Kidney (tissue), 14 donors: ENCODE measurements around the gene HAND1. TPM values are rescaled to one million over a fixed set of nuclear protein-coding genes. Genes with fewer than 3 reads are reported as not detected.

Source experiments
- DNase-seq, 5 donors: peaks; one replicate each; pipeline ENCODE4 v3.0.0-alpha.2; 2013 to 2020
- FAIRE-seq: peaks from 2 replicates; lab custom pipeline; 2012; peaks lifted over from hg19 to GRCh38; lab: Jason Lieb, UNC
- H3K27ac ChIP-seq, 2 donors: one replicate each; pipeline ENCODE4 v1.7.0; 2013; ENCODE audit warnings: low read depth in 2 of 2, low read length in 2 of 2, inconsistent platforms in 1 of 2
- H3K27me3 ChIP-seq: one replicate; pipeline ENCODE4 v1.7.1; 2013; ENCODE audit warnings: low read length, inconsistent platforms; ENCODE audit not compliant: control insufficient read depth, insufficient read depth
- H3K36me3 ChIP-seq, 3 donors: one replicate each; pipeline versions ENCODE4 v1.7.0 to v1.7.1; 2013; ENCODE audit warnings: low read length in 3 of 3, control low read depth in 1 of 3, inconsistent platforms in 1 of 3; ENCODE audit not compliant: insufficient read depth in 3 of 3, control insufficient read depth in 2 of 3
- H3K4me1 ChIP-seq, 3 donors: one replicate each; pipeline versions ENCODE4 v1.7.0 to v1.7.1; 2013; ENCODE audit warnings: low read length in 3 of 3, inconsistent platforms in 1 of 3, low read depth in 1 of 3; ENCODE audit not compliant: control insufficient read depth in 2 of 3, insufficient read depth in 2 of 3
- H3K4me3 ChIP-seq, 3 donors: one replicate each; pipeline versions ENCODE4 v1.7.0 to v1.8.1; 2013; ENCODE audit warnings: low read length in 3 of 3, control low read depth in 1 of 3, inconsistent platforms in 1 of 3
- H3K9ac ChIP-seq, 3 donors: one replicate each; pipeline versions ENCODE4 v1.7.0 to v1.7.1; 2013; ENCODE audit warnings: low read length in 3 of 3, control low read depth in 1 of 3, inconsistent platforms in 1 of 3
- H3K9me3 ChIP-seq, 3 donors: one replicate each; pipeline versions ENCODE4 v1.7.0 to v1.7.1; 2013; ENCODE audit warnings: low read length in 3 of 3, control low read depth in 1 of 3, inconsistent platforms in 1 of 3; ENCODE audit not compliant: control insufficient read depth in 2 of 3, insufficient read depth in 1 of 3
- intact Hi-C: fragments of 100-400 bp; cut with DNase I; formaldehyde crosslinking; loops from one replicate; pipeline ENCODE4 v1.11.1; 2022
- polyA plus RNA-seq: library from polyadenylated mRNA; stranded (reverse); fragments of 350-450 nt; fragmentation: Illumina TruSeq; extraction: RNeasy Lipid Tissue Mini Kit (QIAGEN cat#74804); gene quantifications from one replicate; pipeline ENCODE4 v1.2.3, GENCODE V29; 2014; ENCODE audit warnings: low read depth, low replicate concordance; ENCODE audit not compliant: insufficient read depth
- total RNA-seq: library from RNA; stranded (reverse); fragmentation: NEBNext Ultra II Directional; extraction: Animal tissue kit (Norgen Biotek cat#: 25700); gene quantifications from one replicate; pipeline ENCODE4 v1.2.1, GENCODE V29; 2021
- TF ChIP-seq, protein P1 (sequence below): IDR thresholded peaks from 3 replicates; pipeline ENCODE4 v1.5.1; 2012; ENCODE audit warnings: mild to moderate bottlenecking, moderate library complexity, borderline replicate concordance; ENCODE audit not compliant: insufficient read depth; ENCODE audit errors: extremely low read depth
- donor health status: control.
- donor health status: control.
- donor health status: control.
- donor health status: control.
- donor health status: control.
- donor health status: DM: yes; HTN: yes; CAD: no.
- donor health status: Normal renal cell carcinoma (clear cell type).

The HAND1 gene
- total and polyA plus RNA-seq, 2 donors from 2014 or later: not detected

DNA sequence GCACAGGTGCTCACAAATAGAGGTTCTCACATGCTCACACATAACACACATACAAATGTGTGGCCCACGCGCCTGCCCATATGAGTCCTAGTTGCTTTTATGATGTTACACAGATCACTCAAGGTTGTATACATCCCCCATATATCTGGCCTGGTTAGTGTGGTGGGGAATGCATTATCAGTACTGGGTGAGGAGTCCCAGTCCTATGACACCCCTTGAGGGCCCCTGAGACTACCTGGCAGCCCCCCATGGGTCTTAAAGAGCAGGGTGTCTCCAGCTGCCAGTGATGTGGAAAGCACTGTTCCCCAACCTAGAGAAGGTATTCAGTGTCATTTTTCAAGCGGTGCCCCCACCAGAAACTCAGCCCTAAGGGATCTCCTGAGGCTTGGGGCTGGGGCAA lies 2.8 kb upstream of the HAND1 start:
- Histone ChIP-seq H3K9me3 (no peaks in the 10 kb centered on the region), H3K4me3 (no peak overlapping the region), H3K9ac (no peak overlapping the region), H3K4me1 (peaks cover 0 to 16% (median 4%) of the 10 kb centered on the region in 3 donors), H3K36me3 (no peaks in the 10 kb centered on the region), H3K27ac (no peak overlapping the region), H3K27me3 (peaks cover 90% of the 10 kb centered on the region)
- FAIRE-seq (no peak), DNase-seq (peak in 1 of 5 donors; percentile 34)
- TF ChIP-seq, protein P1, sequence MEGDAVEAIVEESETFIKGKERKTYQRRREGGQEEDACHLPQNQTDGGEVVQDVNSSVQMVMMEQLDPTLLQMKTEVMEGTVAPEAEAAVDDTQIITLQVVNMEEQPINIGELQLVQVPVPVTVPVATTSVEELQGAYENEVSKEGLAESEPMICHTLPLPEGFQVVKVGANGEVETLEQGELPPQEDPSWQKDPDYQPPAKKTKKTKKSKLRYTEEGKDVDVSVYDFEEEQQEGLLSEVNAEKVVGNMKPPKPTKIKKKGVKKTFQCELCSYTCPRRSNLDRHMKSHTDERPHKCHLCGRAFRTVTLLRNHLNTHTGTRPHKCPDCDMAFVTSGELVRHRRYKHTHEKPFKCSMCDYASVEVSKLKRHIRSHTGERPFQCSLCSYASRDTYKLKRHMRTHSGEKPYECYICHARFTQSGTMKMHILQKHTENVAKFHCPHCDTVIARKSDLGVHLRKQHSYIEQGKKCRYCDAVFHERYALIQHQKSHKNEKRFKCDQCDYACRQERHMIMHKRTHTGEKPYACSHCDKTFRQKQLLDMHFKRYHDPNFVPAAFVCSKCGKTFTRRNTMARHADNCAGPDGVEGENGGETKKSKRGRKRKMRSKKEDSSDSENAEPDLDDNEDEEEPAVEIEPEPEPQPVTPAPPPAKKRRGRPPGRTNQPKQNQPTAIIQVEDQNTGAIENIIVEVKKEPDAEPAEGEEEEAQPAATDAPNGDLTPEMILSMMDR: no peak
- intact Hi-C loops: no loop called here

DNA sequence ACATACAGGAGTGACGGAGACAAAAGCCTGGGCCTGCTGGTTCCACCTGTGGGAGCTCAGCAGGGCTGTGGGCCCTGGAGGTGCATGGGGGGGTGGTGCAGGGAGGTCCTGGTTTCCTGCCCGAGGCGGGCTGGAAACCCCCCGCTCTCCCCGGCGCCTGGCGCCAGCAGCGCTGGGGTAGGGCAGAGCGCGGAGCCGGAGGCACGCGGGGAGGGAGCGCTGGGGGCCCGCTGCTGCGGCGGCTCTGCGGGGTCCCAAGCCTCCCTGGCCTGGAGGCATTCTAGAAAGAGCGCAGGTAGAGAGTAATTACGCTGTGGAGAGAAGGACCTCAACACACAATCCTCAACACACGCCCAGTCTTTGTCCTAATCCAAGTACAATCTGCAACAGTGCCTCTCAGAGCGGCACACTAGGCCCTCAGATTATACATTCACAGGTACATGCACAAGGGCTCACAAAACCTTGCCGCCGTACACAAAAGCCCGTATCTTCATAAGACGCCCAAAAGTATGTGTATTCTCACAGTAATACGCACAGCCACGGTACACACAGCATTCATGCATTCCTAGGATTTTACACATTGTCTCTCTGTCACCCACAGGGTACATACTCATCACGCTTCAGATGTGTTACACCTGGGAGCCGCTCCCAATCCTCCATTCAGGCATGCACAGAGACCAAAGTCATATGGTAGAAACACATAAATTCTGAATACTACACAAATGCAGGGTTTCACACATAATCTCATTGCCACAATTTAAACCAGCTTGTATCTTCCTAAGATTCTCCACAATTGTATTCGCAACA lies 2.1 kb upstream of the HAND1 start:
- Histone ChIP-seq H3K4me1 (peaks cover 0 to 16% (median 4%) of the 10 kb centered on the region in 3 donors), H3K27me3 (peaks cover 87% of the 10 kb centered on the region), H3K9me3 (no peaks in the 10 kb centered on the region), H3K36me3 (no peaks in the 10 kb centered on the region), H3K27ac (no peak overlapping the region), H3K9ac (no peak overlapping the region), H3K4me3 (no peak overlapping the region)
- FAIRE-seq (no peak), DNase-seq (peak in 1 of 5 donors; percentile 45)
- TF ChIP-seq, protein P1: no peak
- intact Hi-C loops: no loop called here

DNA sequence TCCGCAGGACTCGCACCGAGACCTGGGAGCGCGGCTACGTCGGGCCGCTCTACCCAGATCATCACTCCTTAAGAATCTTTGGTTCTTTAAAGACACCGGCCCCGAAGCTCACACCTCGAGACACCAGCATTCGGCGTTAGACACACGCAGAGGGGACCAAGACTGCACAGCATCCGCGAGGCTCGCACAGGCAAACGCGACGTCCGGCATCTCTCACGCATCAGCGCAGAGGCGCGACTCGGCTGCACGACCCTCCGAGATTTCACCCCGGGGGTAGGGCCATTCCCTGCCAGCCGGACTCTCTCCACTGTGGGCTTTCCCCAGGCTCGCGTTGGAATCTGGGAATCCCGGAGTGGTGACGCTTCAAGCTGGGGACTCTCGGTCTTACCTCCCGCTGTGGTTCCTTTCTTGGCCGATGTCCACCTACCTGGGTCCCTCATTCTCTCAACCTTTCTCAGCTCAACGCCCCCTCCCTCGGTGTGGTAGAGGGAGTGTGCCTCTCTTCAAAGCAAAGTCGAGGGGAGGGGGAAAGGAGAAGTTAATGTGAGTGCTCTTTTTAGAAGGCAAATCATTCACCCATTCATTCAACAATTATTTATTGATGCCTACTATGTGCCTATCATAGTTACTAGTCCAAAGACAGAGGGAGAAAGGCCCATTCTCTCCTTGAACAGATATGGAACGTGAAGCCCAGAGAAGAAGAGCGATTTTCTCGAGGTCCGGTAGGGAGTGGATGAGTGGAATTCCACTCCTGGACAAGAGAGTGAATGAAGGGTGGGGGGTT lies 1.3 kb upstream of the HAND1 start:
- intact Hi-C loops: no loop called here
- Histone ChIP-seq H3K27me3 (peaks cover 87% of the 10 kb centered on the region), H3K9ac (no peak overlapping the region), H3K27ac (no peak overlapping the region), H3K4me3 (no peak overlapping the region), H3K4me1 (peaks cover 0 to 16% (median 4%) of the 10 kb centered on the region in 3 donors), H3K9me3 (no peaks in the 10 kb centered on the region), H3K36me3 (no peaks in the 10 kb centered on the region)
- TF ChIP-seq, protein P1: no peak
- peak in 2 of 5 donors; percentile 33 to 62 for DNase-seq
- no peak for FAIRE-seq
